Stimulated activated CD4-positive, alpha-beta T cell treated with anti-CD3 and anti-CD28 coated beads, Interleukin-4, amount 100 ng/mL, for 1 hour (primary cell): ENCODE measurements around the gene IFNA17.
"Not testable (repeated sequence)": the region's sequence is repeated elsewhere in the genome, so short reads cannot be mapped to it uniquely, and the experiment has no call there.

Experiments
- DNase-seq: peaks from one replicate; pipeline ENCODE4 v3.0.0-alpha.2; 2020

Gene IFNA17

GRCh38 chr9:21210311-21210710 is 17.7 kb downstream of the IFNA17 start:
- no peak for DNase-seq

- not testable (repeated sequence) for DNase-seq
Observed at GRCh38 chr9:21207043-21207442, 21.0 kb downstream of the IFNA17 start, which contains the start of gene IFNA10. IFNA10 (minus strand) TSS chr9:21207143; CDS start chr9:21207097, 46 bp downstream.

- DNase-seq = no peak
Observed at GRCh38 chr9:21205204-21205603, 22.8 kb downstream of the IFNA17 start.

- DNase-seq = not testable (repeated sequence)
Observed at GRCh38 chr9:21202105-21202504, 25.9 kb downstream of the IFNA17 start, which contains the start of gene IFNA7. IFNA7 (minus strand) TSS chr9:21202205; CDS start chr9:21202165, 40 bp downstream.

GRCh38 chr9:21194867-21195776 is 32.9 kb downstream of the IFNA17 start:
- not testable (repeated sequence) for DNase-seq

GRCh38 chr9:21187487-21187886 is 40.5 kb downstream of the IFNA17 start, which contains the start of gene IFNA4:
IFNA4 (minus strand) TSS chr9:21187587; CDS start chr9:21187531, 56 bp downstream.
- DNase-seq = not testable (repeated sequence)

GRCh38 chr9:21182810-21183736 is 44.9 kb downstream of the IFNA17 start:
- not testable (repeated sequence) for DNase-seq
